OCI-LY1 (cell line): Measurements from ENCODE around the gene PLD1.

Source experiments
- H2AFZ ChIP-seq: fragments of 200-600 bp; sonication (generic), shearing (Covaris generic); 2 replicates; pipeline ENCODE4 v1.6.0; 2014; ENCODE audit warnings: antibody characterized with exemption, mild to moderate bottlenecking, low read length
- H3F3A ChIP-seq: fragments of 200-600 bp; sonication (generic), shearing (Covaris generic); 2 replicates; pipeline ENCODE4 v1.6.0; 2014; ENCODE audit warnings: mild to moderate bottlenecking, antibody characterized with exemption, low read length, moderate library complexity; ENCODE audit not compliant: insufficient read depth
- H3K27ac ChIP-seq: fragments of 200-600 bp; sonication (generic); 2 replicates; pipeline ENCODE4 v1.5.1; 2014; ENCODE audit warnings: low read length, mixed run types, mild to moderate bottlenecking, low read depth; ENCODE audit not compliant: poor library complexity, severe bottlenecking
- H3K27me3 ChIP-seq: fragments of 200-600 bp; sonication (generic); 2 replicates; pipeline ENCODE4 v1.6.0; 2014; ENCODE audit warnings: antibody characterized with exemption, mild to moderate bottlenecking, low read length, moderate library complexity; ENCODE audit not compliant: insufficient read depth
- H3K36me3 ChIP-seq: fragments of 200-600 bp; sonication (generic); 2 replicates; pipeline ENCODE4 v1.6.1; 2014; ENCODE audit warnings: mild to moderate bottlenecking, antibody characterized with exemption, low read length, moderate library complexity, mixed read lengths; ENCODE audit not compliant: insufficient read depth
- H3K4me1 ChIP-seq: fragments of 200-600 bp; sonication (generic); 2 replicates; pipeline ENCODE4 v1.5.1; 2014; ENCODE audit warnings: mild to moderate bottlenecking, low read length, moderate library complexity; ENCODE audit not compliant: insufficient read depth, severe bottlenecking
- H3K4me2 ChIP-seq: fragments of 200-600 bp; sonication (generic), shearing (Covaris generic); 2 replicates; pipeline ENCODE4 v1.6.1; 2014; ENCODE audit warnings: low read length
- H3K4me3 ChIP-seq: fragments of 200-600 bp; sonication (generic); 2 replicates; pipeline ENCODE4 v1.5.1; 2014; ENCODE audit warnings: low read length, low read depth, mild to moderate bottlenecking, mixed read lengths; ENCODE audit not compliant: poor library complexity, severe bottlenecking
- H3K79me2 ChIP-seq: fragments of 200-600 bp; shearing (Covaris generic); 2 replicates; pipeline ENCODE4 v1.6.1; 2016; ENCODE audit warnings: mixed run types, low read length, mixed read lengths; ENCODE audit not compliant: insufficient read depth
- H3K9ac ChIP-seq: fragments of 200-600 bp; sonication (generic), shearing (Covaris generic); 2 replicates; pipeline ENCODE4 v1.6.1; 2014; ENCODE audit warnings: mild to moderate bottlenecking, low read length, mixed read lengths
- H3K9me2 ChIP-seq: fragments of 200-600 bp; sonication (generic), shearing (Covaris generic); 2 replicates; pipeline ENCODE4 v1.6.1; 2014; ENCODE audit warnings: low read depth, mild to moderate bottlenecking, low read length, mixed read lengths
- H3K9me3 ChIP-seq: fragments of 200-600 bp; shearing (Covaris generic); 2 replicates; pipeline ENCODE4 v1.6.1; 2014; ENCODE audit warnings: low read length, mixed read lengths
- H4K20me1 ChIP-seq: fragments of 200-600 bp; sonication (generic), shearing (Covaris generic); 2 replicates; pipeline ENCODE4 v1.6.0; 2016; ENCODE audit warnings: mild to moderate bottlenecking, low read length; ENCODE audit not compliant: insufficient read depth
- EZH2 ChIP-seq: fragments of 200-600 bp; sonication (generic), shearing (Covaris generic); IDR thresholded peaks from 2 replicates; pipeline ENCODE4 v1.8.0; 2017; ENCODE audit warnings: borderline replicate concordance, mixed run types, mild to moderate bottlenecking, antibody characterized with exemption, low read length, moderate library complexity, mixed read lengths
- TF ChIP-seq, protein P1 (sequence below): fragments of 200-600 bp; sonication (generic), shearing (Covaris generic); IDR thresholded peaks from 2 replicates; pipeline ENCODE4 v1.5.1; 2017; ENCODE audit warnings: mild to moderate bottlenecking, antibody characterized with exemption, low read length, moderate library complexity, mixed read lengths

PLD1 gene

DNA sequence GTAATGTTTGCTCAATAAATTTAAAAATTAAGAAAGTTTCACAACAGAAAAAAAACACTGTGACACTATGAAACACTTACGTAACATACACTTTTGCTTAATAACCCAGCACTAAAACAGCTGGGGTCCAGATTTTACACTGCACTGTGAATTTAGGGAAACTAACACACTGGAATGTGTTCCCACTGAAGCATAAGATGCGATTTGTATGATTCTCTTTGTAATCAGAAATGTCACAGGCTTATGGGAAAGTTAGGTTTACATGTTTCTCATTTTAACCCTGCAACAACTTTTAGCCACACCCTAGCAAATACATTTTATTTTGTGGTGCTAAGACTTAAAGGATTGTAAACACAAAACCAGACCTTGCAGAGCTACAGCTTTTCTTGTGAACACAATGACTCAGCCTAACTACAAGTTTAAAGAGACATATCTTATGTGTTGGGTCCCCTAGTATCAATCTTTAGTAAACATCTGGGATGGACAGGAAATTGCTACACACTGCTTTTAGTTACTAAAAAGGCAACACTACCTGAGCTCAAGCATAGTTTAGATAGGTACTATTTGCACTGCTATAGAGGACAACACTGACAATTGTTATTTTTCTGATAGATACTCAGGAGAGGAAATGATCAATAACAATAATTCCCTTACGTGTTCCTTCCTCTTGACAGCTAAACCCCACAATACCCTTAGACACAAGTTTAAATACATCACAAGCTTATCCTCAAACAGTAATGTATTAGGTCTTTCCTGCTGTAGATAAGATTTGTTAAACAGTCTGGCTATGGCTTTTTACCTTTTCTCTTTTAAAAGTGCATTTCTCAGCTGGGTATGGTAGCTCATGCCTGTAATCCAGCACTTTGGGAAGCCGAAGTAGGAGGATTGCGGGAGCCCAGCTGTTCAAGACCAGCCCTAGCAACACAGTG is 3.8 kb downstream of the PLD1 start:
- H3F3A ChIP-seq, result no peaks in the 10 kb centered on the region
- no peaks in the 10 kb centered on the region for H3K4me1 ChIP-seq
- no peaks in the 10 kb centered on the region for H4K20me1 ChIP-seq
- H3K9ac ChIP-seq, result no peak overlapping the region
- H3K4me2 ChIP-seq, result no peak overlapping the region
- H3K79me2 ChIP-seq, result no peaks in the 10 kb centered on the region
- H3K27me3 ChIP-seq, result no peaks in the 10 kb centered on the region
- no peak overlapping the region for H3K4me3 ChIP-seq
- H2AFZ ChIP-seq, result no peak overlapping the region
- no peak overlapping the region for H3K27ac ChIP-seq
- no peaks in the 10 kb centered on the region for H3K9me2 ChIP-seq
- TF ChIP-seq, protein P1, sequence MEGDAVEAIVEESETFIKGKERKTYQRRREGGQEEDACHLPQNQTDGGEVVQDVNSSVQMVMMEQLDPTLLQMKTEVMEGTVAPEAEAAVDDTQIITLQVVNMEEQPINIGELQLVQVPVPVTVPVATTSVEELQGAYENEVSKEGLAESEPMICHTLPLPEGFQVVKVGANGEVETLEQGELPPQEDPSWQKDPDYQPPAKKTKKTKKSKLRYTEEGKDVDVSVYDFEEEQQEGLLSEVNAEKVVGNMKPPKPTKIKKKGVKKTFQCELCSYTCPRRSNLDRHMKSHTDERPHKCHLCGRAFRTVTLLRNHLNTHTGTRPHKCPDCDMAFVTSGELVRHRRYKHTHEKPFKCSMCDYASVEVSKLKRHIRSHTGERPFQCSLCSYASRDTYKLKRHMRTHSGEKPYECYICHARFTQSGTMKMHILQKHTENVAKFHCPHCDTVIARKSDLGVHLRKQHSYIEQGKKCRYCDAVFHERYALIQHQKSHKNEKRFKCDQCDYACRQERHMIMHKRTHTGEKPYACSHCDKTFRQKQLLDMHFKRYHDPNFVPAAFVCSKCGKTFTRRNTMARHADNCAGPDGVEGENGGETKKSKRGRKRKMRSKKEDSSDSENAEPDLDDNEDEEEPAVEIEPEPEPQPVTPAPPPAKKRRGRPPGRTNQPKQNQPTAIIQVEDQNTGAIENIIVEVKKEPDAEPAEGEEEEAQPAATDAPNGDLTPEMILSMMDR, result no peak
- TF ChIP-seq EZH2, result no peak
- H3K36me3 ChIP-seq, result no peaks in the 10 kb centered on the region
- no peaks in the 10 kb centered on the region for H3K9me3 ChIP-seq

DNA sequence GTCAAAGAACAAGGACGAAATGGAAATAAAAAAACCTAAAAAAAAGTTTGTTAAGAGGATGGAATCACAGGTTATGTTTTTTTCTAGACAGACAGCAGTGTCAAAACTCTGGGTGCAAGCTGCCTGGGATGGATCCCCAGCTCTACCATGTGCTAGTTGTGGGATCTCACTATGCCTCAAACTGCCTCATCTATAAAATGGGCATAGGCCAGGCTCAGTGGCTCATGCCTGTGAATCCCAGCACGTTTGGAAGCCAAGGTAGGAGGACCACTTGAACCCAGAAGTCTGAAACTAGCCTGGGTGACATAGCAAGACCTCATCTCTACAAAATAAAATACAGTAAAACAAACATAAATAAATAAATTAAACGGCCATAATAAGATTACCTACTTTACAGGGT is 4.6 kb downstream of the PLD1 start:
- Histone ChIP-seq H3K4me3 (no peak overlapping the region), H3K9me2 (no peaks in the 10 kb centered on the region), H3K27ac (no peak overlapping the region), H3K4me1 (no peaks in the 10 kb centered on the region), H2AFZ (no peak overlapping the region), H3K27me3 (no peaks in the 10 kb centered on the region), H3K79me2 (no peaks in the 10 kb centered on the region), H4K20me1 (no peaks in the 10 kb centered on the region), H3K9me3 (no peaks in the 10 kb centered on the region), H3K4me2 (no peak overlapping the region), H3K36me3 (no peaks in the 10 kb centered on the region), H3K9ac (no peak overlapping the region), H3F3A (no peaks in the 10 kb centered on the region)
- TF ChIP-seq, protein P1, result no peak
- no peak for TF ChIP-seq EZH2

DNA sequence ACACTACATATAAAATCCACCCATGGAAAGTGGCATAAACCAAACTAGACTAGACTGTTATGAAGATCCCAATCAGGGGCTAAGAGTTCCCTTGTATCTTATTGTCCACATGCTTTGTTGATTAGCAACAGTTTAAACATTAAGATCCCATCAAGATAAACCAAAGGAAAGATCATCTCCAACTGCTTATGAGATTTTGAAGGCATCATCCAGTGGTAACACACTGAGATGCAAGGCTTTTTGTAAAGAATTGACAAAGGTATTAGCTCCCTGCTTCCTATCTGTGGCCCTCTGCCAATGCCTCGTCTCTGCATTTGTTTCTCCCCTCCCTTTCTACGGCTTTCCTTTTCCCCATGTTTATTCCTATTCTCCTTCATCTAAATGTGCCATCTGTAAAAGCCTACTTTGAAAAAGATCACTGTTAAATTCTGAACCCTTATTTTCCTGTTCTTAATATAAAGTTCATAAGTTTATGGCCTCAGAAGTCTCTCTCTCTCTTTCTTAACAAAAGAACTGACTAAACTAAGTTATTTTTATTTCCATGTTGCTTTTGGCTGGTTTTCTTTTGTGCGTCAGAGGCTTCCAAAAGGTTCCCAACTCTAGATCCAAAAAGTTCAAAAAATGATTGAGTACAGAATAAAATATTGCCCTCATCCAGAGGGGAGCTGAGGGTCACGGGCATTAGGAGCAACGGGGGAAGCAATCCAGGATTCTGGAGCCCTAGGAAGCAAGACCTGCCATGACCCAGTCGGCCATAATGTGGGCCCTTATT is 5.5 kb downstream of the PLD1 start:
- H3K79me2 ChIP-seq, result no peaks in the 10 kb centered on the region
- H3K4me3 ChIP-seq, result no peak overlapping the region
- no peak overlapping the region for H3K9ac ChIP-seq
- H3F3A ChIP-seq, result no peaks in the 10 kb centered on the region
- no peaks in the 10 kb centered on the region for H3K4me1 ChIP-seq
- TF ChIP-seq, protein P1, result no peak
- TF ChIP-seq EZH2, result no peak
- H4K20me1 ChIP-seq, result no peaks in the 10 kb centered on the region
- H3K9me3 ChIP-seq, result no peaks in the 10 kb centered on the region
- no peaks in the 10 kb centered on the region for H3K36me3 ChIP-seq
- H3K9me2 ChIP-seq, result no peaks in the 10 kb centered on the region
- no peaks in the 10 kb centered on the region for H3K27me3 ChIP-seq
- no peak overlapping the region for H3K4me2 ChIP-seq
- H3K27ac ChIP-seq, result no peak overlapping the region
- H2AFZ ChIP-seq, result no peak overlapping the region
